Left ventricle myocardium inferior (tissue), 1 donor: ENCODE data around the gene AKAP13. TPM values are rescaled to one million over a fixed set of nuclear protein-coding genes. Genes with fewer than 3 reads are reported as not detected.

Experiments used
- microRNA-seq: library from miRNA; unstranded; fragments of <30 nt; microRNA quantifications from one replicate; pipeline ENCODE4 v1.2.0, GENCODE V29; 2020
- total RNA-seq: library from RNA; stranded (reverse); fragmentation: NEBNext Ultra II Directional; extraction: Animal tissue kit (Norgen Biotek cat#: 25700); gene quantifications from one replicate; pipeline ENCODE4 v1.2.1, GENCODE V29; 2021
- donor health status: DM: no; HTN: yes; CAD: no; lungs with severe emphysema.

AKAP13 gene
- total RNA-seq, 1 donor from 2014 or later = 331 TPM

Small RNA genes within 50 kb of the gene (microRNA-seq; reads per million reads assigned to microRNA genes)
- gene MIR1276 = not detected
- gene MIR7706 = 69.6 reads per million, percentile 53 among the genes with 10 or more reads in this experiment
